COLO668 (cell line): ENCODE results near the gene BSCL2.
"Not testable (repeated sequence)": the region's sequence is repeated elsewhere in the genome, so short reads cannot be mapped to it uniquely, and the experiment has no call there.

Source experiments
- DNase-seq: peaks from one replicate; lab custom pipeline; 2025; ENCODE audit not compliant: unreplicated experiment; lab: John Stamatoyannopoulos, UW

The BSCL2 gene

GRCh38 chr11:62664405-62665074, 42.7 kb downstream of the BSCL2 start:
- DNase-seq: peak; percentile 60

GRCh38 chr11:62656796-62657429, 50.3 kb downstream of the BSCL2 start:
- DNase-seq: no peak

DNA sequence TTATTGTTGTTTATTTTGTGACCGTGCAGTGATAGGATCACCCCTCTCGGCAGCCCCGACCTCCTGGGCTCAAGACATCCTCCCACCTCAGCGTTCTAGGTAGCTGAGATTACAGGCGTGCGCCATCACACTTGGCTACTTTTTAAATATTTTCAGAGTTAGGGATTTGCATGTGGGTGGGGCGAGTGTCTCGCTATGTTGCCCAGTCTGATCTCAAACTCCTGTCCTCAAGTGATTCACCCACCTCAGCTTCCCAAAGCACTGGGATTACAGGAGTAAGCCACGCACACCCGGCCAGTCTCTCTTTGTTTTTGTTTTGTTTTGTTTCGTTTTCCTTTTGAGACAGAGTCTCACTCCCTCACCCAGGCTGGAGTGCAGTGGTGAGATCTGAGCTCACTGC, 52.9 kb downstream of the BSCL2 start:
- no peak for DNase-seq

- no peak for DNase-seq
These were observed 54.8 kb downstream of the BSCL2 start for GRCh38 chr11:62652161-62653006.

DNA sequence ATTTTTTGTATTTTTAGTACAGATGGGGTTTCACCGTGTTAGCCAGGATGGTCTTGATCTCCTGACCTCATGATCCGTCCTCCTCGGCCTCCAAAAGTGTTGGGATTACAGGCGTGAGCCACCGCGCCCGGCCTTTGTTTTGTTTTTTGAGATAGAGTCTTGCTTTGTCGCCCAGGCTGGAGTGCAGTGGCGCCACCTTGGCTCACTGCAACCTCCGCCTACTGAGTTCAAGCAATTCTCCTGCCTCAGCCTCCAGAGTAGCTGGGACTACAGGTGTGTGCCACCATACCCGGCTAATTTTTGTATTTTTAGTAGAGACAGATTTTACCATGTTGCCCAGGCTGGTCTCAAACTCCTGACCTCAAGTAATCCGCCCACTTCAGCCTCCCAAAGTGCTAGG, 56.9 kb downstream of the BSCL2 start:
- not testable (repeated sequence) for DNase-seq

- DNase-seq: no peak
These were observed 57.7 kb downstream of the BSCL2 start for GRCh38 chr11:62649486-62649885.

DNA sequence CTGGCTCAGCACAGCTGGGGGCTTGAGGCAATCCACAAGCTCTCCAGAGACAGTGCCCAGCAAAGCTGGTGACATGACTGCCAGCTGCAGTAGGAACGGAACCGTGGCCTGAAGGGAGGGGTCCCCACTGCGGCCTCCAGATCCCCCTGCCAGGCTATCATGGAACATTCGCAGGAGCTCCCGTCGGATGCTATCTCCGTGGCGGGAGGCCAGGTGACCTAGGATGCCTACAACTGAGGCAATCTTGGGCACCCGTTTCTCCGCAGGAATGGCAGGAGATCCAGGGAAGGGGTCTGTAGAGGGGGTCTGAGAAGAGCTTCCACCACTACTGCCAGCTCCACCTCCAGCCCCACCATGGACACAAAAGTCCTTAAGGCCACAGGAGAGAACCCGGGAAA, 58.3 kb downstream of the BSCL2 start:
- no peak for DNase-seq

DNA sequence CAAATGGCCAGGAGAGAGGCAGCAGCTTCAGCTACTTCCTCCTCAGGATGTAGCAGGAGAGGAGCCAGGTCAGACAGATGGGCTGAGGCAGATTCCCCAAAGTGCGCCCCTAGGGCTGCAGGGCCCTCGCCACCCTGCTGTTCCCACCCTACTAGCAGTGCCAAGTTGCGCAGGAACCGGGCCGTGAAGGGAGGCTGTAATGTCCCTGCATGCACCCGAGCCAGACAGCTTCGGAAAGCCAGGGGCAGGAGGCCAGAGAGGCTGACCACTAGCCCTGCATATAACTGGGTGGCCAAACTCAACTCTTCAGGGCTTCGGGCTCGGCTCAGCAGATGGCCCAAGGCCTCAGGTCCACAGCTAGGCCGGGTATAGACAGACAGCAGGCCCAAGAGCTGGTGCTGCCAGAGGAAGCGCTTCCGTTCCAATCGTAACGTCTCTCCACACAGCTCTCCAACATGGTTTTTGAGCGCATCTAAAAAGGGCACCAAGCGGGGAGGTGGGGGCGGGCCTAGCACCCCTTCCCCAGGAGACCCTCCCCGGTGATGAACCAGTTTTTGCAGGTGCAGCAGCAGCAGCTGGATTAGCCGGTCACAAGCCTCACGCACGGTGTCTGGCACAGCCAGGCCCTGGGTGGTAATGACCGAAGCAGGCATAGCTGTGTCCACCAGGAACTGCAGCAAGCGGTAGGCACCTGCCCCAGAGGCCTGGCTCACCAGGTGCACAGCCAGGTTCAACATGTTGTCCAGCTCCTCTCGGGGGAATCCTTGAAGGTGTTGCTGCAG, 58.8 kb downstream of the BSCL2 start:
- no peak for DNase-seq

- DNase-seq: no peak
These were observed 59.6 kb downstream of the BSCL2 start for GRCh38 chr11:62647609-62648005.

GRCh38 chr11:62646825-62647608, 60.2 kb downstream of the BSCL2 start:
- DNase-seq: no peak

GRCh38 chr11:62645946-62646824, 61.0 kb downstream of the BSCL2 start, which contains the start of gene GANAB:
GANAB (minus strand) TSS chr11:62646613; CDS start chr11:62646599, 14 bp downstream.
- peak; percentile 99 for DNase-seq

- DNase-seq: no peak
These were observed 61.6 kb downstream of the BSCL2 start for GRCh38 chr11:62645671-62645945.

DNA sequence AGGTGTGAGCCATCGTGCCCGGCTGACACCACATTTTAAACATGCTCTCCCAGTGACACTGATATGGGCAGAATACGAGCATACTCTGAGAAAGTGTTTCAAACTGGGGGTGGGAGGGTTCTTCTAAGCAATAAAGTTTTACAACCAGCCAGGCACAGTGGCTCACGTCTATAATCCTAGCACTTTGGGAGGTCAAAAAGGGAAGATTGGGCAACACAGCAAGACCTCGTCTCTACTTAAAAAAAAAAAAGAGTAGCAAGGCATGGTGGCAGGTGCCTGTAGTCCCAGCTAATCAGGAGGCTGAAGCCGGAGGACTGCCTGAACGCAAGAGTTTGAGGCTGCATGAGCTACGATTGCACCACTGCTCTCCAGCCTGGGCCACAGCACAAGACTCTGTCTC, 63.0 kb downstream of the BSCL2 start:
- no peak for DNase-seq
